ENCODE measurements around the gene TMEM184A.

Gene TMEM184A

DNA sequence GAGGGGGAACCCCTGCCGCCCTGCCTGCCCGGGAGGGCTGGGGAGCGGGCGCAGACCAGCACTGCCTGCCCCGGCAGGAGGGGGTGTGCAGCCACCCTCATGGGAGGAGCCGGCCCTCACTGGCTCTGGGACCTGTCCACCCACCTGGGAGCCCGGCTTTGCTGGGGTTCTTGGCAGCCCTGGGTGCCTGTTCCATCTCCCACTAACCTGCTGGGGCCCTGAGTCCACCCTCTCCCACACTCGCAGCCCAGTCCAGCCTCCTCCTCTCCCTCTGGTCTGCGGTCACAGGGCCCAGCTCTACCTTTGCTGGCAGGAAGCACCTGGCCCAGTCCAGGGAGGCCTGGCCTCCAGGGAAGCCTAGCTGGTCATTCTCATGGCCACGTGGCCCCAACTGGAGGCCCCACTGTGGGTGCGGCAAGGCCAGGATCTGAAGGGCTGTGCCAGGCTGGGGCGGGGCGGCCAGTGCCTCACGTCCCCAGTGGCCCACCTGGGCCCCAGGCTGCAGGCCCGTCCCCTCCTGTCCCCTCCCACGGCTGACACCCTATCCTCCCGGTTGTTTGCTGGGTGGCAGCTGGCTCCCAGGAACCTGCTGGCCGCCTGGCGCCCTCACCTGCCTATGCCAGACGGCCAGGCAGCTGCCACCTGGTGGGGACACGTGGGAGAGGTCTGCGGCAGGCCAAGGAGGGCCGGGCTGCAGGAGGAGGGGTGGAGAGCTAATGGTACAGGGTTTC, at the start of gene TMEM184A:
Gene TMEM184A (minus strand): TSS at position 393 of the 731 bp plus-strand sequence. CDS start 721 bp downstream, outside the sequence.
- DNase-seq, result peak; percentile 19

GRCh38 chr7:1604383-1604782, 48.4 kb upstream of the TMEM184A start:
- DNase-seq, result no peak

DNA sequence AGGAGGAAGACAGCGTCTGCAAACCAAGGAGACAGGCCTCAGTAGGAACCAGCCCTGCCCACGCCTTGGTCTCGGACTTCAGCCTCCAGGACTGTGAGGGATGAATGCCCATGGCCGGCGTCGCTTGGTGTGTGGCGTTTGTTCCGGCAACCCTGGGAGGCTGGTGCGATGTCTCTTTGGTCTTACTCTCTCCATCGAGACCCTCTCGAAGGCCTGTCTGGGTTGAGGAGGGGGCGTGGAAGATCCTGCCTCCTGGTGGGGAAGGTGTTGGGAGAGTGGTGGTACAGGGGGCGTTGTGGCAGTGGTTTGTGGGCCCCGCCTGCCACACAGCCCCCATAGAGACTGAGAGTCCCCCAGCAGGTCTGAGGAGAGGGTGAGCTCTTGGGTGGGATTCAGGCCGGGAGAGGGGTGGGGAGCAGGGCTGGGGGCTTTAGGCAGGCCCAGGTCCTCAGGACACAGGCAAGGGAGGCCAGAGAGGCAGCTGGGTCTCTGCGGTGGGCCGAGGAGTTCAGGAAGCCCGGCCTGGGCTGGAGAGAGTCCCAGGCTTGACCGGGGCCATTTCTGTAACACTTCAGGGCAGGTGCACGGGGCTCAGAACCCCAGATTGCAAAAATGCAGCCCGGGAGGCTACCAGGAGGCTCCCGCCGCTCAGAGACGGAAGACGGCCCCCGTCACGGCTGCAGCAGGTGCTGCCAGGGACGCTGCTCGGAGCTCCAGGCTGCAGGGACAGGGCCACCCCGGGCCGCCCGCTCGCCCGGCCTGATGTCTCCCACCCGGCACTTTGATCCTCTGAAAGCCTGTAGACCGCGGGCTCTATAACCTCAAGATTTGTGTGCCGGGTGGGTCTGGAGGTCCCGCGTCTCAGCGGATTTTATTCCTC, 47.6 kb upstream of the TMEM184A start:
- no peak for DNase-seq

DNA sequence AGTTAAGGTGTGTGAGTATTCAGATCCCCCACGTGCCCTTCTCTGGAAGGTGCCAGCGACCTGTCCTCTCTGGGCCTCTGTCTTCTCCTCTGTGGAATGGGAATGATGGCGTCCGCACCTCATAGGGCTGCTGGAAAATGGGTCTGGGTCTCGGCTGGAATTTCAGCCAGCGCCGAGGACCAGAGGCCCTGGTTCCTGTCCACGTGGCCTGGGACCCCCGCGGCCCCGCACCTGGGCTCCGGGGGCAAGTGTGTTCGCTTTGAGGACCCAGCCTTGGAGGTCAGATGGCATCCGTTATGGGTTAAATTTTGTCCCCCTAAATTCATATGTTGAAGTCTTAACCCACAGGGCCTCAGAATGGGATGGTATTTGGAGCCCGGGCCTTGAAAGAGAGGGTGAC, 46.4 kb upstream of the TMEM184A start:
- DNase-seq, result no peak

- no peak for DNase-seq
Observed at GRCh38 chr7:1601956-1602355, 46.0 kb upstream of the TMEM184A start.

- DNase-seq, result no peak
Observed at GRCh38 chr7:1599640-1600395, 43.8 kb upstream of the TMEM184A start.

GRCh38 chr7:1598961-1599639, 43.1 kb upstream of the TMEM184A start:
- DNase-seq, result no peak

DNA sequence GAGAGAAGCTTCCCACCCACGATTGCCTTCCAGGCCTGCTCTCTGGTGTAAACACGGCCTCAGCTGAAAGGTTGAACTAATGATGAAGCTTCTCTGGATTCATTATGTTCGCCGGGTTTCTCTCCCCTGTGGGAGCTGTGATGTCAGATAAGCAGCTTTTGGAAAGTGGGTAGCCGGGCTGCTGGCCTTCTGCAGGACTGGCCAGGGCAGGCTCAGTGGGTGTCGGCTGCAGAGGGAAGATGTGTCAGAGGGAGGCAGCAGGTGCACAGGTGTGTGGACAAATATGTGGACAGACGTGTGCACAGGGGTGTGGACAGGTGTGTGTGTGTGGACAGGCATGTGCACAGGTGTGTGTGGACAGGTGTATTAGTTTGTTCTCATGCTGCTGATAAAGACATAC, 42.3 kb upstream of the TMEM184A start:
- DNase-seq, result no peak

GRCh38 chr7:1597791-1598190, 41.8 kb upstream of the TMEM184A start:
- DNase-seq, result no peak

- DNase-seq, result no peak
Observed at GRCh38 chr7:1597066-1597760, 41.2 kb upstream of the TMEM184A start.

DNA sequence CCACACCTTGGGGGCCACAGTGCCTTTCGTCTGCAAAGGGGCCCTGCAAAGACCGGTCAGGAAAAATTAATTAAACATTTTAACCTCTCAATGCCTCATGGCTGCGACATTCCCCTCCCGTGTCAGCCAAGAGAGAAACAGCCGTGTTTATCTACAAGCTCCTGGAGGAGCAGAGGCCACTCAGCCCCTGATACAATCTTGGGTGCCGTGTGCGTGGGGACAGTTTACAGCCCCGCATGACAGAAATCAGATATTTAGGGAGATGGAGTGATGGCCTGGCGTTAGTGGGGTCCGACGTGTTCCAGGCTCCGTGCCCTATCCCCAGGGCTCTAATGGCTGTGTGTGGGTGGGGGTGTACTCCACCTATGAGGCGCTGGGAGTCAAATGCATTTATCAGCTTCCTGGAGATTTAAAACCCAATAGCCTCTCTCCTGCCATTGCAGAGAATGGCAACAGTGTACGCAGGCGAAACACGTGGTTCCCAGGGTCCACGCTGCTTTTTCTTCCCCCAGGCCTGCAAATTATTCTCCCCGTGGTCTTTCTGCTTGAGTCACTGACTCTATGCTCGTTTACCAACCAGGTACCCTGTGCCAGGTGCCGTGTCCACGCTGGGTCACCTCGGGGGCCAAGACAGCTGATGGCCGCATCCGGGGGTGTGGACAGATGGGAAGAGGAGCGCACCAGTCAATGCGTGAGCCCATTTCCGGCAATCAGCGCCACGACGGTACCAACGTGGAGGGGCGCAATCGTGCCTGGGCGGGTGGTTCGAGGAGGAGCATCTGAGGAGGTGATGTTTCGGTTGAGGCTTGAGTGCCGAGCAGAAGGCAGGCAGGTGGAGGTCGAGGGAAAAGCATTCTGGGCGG, 40.4 kb upstream of the TMEM184A start:
- no peak for DNase-seq

DNA sequence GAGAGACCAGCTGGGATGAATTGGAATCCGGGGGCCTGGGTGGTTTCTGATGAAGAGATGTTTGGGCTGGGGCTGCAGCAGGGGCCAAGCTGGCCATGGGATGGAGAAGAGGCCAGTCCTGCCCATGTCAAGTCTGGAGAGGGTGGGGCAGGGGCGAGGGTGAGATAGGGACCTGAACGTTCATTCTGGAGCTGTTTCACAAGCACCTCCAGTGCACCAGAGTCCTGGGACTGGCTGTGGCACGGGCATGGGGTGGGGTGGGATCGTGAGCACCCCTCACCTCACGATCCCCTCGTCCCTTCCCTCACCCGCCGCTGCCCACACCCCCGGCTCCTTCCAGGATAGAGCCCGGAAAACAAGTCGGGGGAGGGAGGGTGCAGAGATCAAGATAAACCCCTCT, 39.6 kb upstream of the TMEM184A start:
- DNase-seq, result no peak

DNA sequence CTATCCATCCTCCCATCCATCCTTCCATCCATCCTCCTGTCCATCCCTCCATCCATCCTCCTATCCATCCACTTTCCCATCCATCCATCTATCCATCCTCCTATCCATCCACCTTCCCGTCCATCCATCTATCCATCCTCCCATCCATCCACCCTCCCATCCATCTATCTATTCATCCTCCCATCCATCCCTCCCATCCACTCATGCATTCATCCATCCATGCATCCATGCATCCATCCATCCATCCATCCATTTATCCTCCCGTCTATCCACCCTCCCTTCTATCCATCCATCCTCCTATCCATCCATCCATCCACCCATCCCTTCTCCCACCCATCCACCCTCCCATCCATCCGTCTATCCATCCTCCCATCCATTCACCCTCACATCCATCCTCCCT, 39.0 kb upstream of the TMEM184A start:
- no peak for DNase-seq

DNA sequence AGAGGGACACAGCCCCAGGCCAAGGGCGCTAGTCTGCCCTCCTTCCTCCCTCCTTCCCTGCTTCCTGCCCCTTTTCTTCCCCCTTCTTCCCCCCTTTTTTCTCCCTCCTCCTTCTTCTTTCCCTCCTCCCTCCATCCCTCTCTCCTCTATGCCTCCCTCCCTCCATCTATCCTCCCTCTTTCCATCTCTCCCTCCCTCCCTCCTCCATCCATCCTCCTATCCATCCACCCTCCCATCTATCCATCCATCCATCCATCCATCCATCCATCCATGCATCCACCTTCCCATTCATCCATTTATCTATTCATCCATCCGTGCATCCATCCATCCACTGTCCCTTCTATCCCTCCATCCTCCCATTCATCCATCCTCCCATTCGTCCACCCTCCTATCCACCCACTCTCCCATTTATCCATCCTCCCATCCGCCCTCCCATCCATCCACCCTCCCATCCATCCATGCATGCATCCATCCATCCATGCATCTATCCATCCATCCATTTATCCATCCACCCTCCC, 38.0 kb upstream of the TMEM184A start:
- DNase-seq, result no peak

DNA sequence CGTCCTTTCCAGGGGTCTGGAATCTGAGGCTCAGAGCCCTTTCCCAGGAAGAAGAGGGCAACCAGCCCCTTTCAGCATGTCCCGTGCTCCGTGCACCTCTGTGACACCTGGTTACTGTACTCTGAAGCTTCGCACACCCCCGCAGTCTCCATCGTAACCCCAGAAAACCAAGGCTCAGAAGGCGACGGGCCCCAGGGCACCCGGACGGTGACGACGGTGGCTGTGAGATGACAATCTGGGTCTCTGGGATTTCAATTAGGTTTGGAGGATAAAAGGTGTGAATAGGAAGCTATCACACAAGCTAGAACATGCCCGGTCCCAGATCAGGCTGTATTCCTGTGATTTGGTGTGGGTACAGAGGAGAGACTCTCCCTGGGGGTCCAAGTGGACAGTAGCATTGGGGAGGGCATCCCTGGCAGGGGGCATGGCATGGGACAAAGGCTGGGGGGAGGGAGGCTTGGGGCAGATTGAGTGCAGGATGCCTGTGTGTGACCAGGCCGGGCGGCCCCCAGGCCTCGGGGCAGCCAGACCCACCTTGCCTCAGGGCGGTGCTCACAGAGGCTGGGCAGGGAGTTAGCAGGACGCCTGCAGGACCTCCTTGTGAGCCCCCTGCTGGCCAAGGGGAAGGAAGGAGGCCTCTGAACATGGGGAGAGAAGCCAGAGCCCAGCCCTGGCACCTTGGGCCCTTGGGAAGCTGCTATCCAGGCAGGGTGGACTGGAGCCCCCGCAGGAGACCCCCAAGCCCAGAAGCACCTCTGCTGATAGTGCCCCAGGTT, 37.3 kb upstream of the TMEM184A start:
- no peak for DNase-seq

DNA sequence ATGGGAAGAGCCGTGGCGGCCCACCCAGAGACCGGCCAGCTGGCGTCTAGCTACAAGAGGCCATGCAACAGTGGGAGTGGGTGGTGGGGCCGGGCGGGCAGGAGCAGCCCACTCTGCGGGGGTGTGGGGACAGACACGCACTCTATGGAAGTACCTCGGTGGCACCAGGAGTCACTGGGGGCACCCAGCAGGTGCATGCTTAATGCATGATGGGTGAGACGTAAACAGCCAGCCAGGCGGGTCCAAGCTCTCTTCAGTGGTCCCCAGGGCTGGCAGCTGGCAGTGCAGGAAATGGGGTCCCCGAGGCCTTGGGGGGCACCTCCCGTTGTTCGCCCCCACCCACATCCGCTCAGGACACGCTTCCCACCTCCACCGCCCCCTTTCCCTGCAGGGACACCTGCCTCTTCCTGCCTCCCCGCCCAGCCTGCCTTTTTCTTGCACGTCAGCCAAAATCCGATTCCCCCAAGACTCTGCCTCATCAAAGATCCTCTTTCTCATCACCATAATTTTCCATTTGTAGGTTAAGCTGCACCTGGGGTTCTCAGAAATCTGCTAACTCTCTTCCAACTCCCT, 36.4 kb upstream of the TMEM184A start:
- no peak for DNase-seq

DNA sequence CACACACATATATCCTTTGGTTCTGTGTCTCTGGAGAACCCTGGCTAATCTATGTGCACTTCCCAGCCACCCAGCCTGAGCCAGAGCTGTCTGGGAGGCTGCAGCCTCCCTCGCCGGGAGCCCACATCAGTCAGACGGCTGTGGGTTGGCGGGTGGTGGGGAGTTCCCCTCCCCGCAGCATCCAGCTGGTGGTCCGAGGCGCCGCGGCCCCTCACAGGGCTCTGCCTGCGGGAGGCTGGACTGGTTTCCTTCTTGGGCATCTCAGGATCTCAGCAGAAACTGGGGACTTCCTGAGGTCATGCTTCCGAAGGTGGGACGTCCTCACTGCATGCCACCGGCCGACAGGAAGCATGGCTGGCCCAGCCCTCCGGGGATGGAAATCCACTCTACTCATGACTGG, 35.9 kb upstream of the TMEM184A start:
- no peak for DNase-seq

DNA sequence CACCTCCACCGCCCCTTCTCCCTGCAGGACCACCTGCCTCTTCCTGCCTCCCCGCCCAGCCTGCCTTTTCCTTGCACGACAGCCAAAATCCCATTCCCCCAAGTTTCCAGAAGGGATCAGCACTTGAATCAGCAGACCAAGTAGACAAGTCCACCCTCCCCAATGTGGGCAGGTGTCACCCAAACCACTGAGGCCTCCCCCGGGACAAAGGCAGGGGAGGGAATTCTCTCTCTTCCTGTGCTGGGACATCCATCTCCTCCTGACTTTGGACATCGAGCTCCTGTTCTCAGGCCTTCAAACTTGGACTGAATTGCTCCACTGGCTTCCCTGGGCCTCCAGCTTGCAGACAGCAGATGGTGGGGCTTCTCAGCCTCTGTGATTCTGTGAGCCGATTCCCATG, 35.4 kb upstream of the TMEM184A start:
- DNase-seq, result no peak

DNA sequence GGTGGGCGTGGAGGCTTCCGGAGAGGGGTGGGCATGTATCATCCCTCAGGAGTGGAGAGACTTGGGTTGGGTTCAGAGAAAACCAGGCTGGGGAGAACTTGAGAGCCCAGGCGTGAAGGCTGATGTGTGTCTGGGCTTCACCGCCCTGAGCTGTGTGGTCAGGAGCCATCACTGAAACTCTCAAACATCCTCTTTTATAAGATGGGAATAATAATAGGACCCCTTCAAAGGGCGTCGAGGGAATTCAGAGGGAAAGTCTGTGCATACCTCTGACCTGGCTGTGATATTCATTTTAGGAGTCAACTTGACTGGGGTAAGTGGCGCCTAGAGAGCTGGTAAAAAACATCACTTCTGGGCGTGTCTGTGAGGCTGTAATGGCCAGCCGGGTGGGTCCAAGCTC, 34.9 kb upstream of the TMEM184A start:
- DNase-seq, result no peak

DNA sequence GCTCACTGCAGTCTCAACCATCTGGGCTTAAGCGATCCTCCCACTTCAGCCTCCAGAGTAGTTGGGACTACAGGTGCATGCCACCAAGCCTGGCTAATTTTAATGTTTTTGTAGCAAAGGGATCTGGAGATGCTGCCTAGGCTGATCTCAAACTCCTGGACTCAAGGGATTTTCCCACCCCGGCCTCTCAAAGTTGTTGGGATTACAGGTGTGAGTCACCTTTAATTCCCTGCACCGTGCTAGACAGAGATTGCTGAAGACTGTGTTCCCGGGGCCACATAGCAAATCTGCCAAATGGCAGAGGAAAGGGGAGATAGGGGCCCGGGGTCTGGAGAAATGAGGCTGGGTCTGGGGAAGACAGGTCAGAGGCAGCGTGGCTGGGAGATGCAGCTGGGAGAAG, 34.5 kb upstream of the TMEM184A start:
- DNase-seq, result no peak
